B cell (primary cell): ENCODE results near the gene MAPK8. TPM values are rescaled to one million over a fixed set of nuclear protein-coding genes. Genes with fewer than 3 reads are reported as not detected.

Experiments
- ATAC-seq: fragments of 200-7000 bp; cut with Tn5 transposase; one replicate; pipeline ENCODE4 v1.10.0; 2021; ENCODE audit warnings: low read depth, mild to moderate bottlenecking, moderate number of reproducible peaks, moderate library complexity
- CTCF ChIA-PET: fragments of 350-600 bp; sonication (Branson Sonifier 250); formaldehyde crosslinking; loops from one replicate; lab custom pipeline; 2021; ENCODE audit warnings: antibody characterized with exemption, inconsistent platforms; lab: Charles Lee
- POLR2A ChIA-PET: fragments of 350-600 bp; sonication (Branson Sonifier 250); formaldehyde crosslinking; loops from one replicate; lab custom pipeline; 2021; ENCODE audit warnings: antibody characterized with exemption; lab: Charles Lee
- DNase-seq: peaks from one replicate; pipeline ENCODE4 v3.0.0; 2013
- H2AFZ ChIP-seq: 2 replicates; pipeline ENCODE4 v1.6.1; 2012; ENCODE audit warnings: mild to moderate bottlenecking, low read depth, low read length; ENCODE audit not compliant: insufficient read depth, poor library complexity, severe bottlenecking
- H3K27ac ChIP-seq, 2 donors: 1 replicate in 1 of 2; 2 replicates in 1 of 2; pipeline ENCODE4 v1.5.1; 2012 to 2013; ENCODE audit warnings: low read length in 2 of 2, mild to moderate bottlenecking in 2 of 2, moderate library complexity in 1 of 2
- H3K27me3 ChIP-seq, 4 experiments: fragments of 200-600 bp in 1 of 4; sonication (generic) in 1 of 4; replicated peaks in 1 of 4; 1 replicate in 2 of 4; 2 replicates in 2 of 4; pipeline versions ENCODE4 v1.6.1 to v1.7.0; 2013 to 2016; ENCODE audit warnings: low read length in 3 of 4, mild to moderate bottlenecking in 2 of 4, mixed read lengths in 1 of 4, moderate library complexity in 1 of 4; ENCODE audit not compliant: insufficient read depth in 4 of 4, control insufficient read depth in 3 of 4; ENCODE audit errors: control extremely low read depth in 1 of 4
- H3K36me3 ChIP-seq, 2 experiments: replicated peaks in 1 of 2; 1 replicate in 1 of 2; 2 replicates in 1 of 2; pipeline versions ENCODE4 v1.6.1 to v1.7.1; 2013; ENCODE audit warnings: low read length in 1 of 2; ENCODE audit not compliant: insufficient read depth in 2 of 2, control insufficient read depth in 1 of 2; ENCODE audit errors: control extremely low read depth in 1 of 2, extremely low read depth in 1 of 2
- H3K4me1 ChIP-seq, 2 donors: fragments of 200-600 bp in 1 of 2; sonication (generic) in 1 of 2; 1 replicate in 1 of 2; 2 replicates in 1 of 2; pipeline versions ENCODE4 v1.5.1 to v1.6.1; 2013 to 2017; ENCODE audit warnings: low read length in 2 of 2; ENCODE audit not compliant: control insufficient read depth in 2 of 2, insufficient read depth in 2 of 2
- H3K4me2 ChIP-seq: replicated peaks from 2 replicates; pipeline ENCODE3; 2012; ENCODE audit warnings: mild to moderate bottlenecking, low read depth, low read length; ENCODE audit not compliant: poor library complexity, severe bottlenecking
- H3K4me3 ChIP-seq, 5 experiments: fragments of 200-600 bp in 1 of 5; sonication (generic) in 1 of 5; 1 replicate in 3 of 5; 2 replicates in 2 of 5; pipeline versions ENCODE4 v1.5.1 to v1.7.0; 2011 to 2016; ENCODE audit warnings: low read length in 4 of 5, mild to moderate bottlenecking in 4 of 5, low read depth in 2 of 5, control low read depth in 1 of 5, moderate library complexity in 1 of 5; ENCODE audit not compliant: insufficient read depth in 1 of 5; ENCODE audit errors: control extremely low read depth in 1 of 5, extremely low read depth in 1 of 5
- H3K79me2 ChIP-seq: fragments of 200-600 bp; sonication (generic); one replicate; pipeline ENCODE4 v1.6.0; 2016; ENCODE audit warnings: low read length; ENCODE audit not compliant: control insufficient read depth, insufficient read depth
- H3K9ac ChIP-seq: fragments of 200-600 bp; sonication (generic); 2 replicates; pipeline ENCODE4 v1.6.1; 2017; ENCODE audit warnings: mild to moderate bottlenecking, low read length, moderate library complexity
- H3K9me3 ChIP-seq, 3 donors: one replicate each; pipeline versions ENCODE4 v1.6.1 to v1.7.1; 2013; ENCODE audit warnings: low read length in 2 of 3; ENCODE audit not compliant: control insufficient read depth in 2 of 3, insufficient read depth in 1 of 3; ENCODE audit errors: control extremely low read depth in 1 of 3
- H4K20me1 ChIP-seq: 2 replicates; pipeline ENCODE4 v1.6.0; 2012; ENCODE audit warnings: mild to moderate bottlenecking, low read length; ENCODE audit not compliant: insufficient read depth, control insufficient read depth, poor library complexity, severe bottlenecking
- H3K27ac Mint-ChIP-seq: one replicate; pipeline ENCODE4 v1.8.0; 2021; ENCODE audit warnings: mixed read lengths
- H3K27me3 Mint-ChIP-seq: one replicate; pipeline ENCODE4 v1.8.0; 2021; ENCODE audit warnings: mixed read lengths
- H3K4me1 Mint-ChIP-seq: one replicate; pipeline ENCODE4 v1.8.0; 2021; ENCODE audit warnings: mixed read lengths
- H3K4me3 Mint-ChIP-seq: one replicate; pipeline ENCODE4 v1.8.0; 2021; ENCODE audit warnings: mixed read lengths
- H3K9me3 Mint-ChIP-seq: one replicate; pipeline ENCODE4 v1.8.0; 2022; ENCODE audit warnings: mixed read lengths; ENCODE audit not compliant: insufficient read depth
- CTCF ChIP-seq: fragments of 200-600 bp; IDR thresholded peaks from one replicate; pipeline ENCODE4 v1.8.0; 2022; ENCODE audit warnings: antibody characterized with exemption, mild to moderate bottlenecking
- EZH2 ChIP-seq: IDR thresholded peaks from 2 replicates; pipeline ENCODE4 v1.6.1; 2012; ENCODE audit warnings: borderline replicate concordance, low read depth, mild to moderate bottlenecking, moderate library complexity, low read length; ENCODE audit not compliant: insufficient read depth, poor library complexity, severe bottlenecking
- WGBS: methylation state at CpG from one replicate; pipeline ENCODE4 v1.1.5; 2013; ENCODE audit warnings: missing lambda C conversion rate; ENCODE audit not compliant: insufficient coverage; 5-methylcytosine and 5-hydroxymethylcytosine counted together
- intact Hi-C: fragments of 100-400 bp; cut with micrococcal nuclease; formaldehyde crosslinking; loops from one replicate; pipeline ENCODE4 v1.10.0; 2022
- polyA plus RNA-seq: library from polyadenylated mRNA; depleted of rRNA; stranded (reverse); fragments of >200 nt; gene quantifications from 2 replicates; pipeline ENCODE4 v1.2.3, GENCODE V29; 2012
- total RNA-seq, 2 donors: library from RNA; stranded (reverse); fragments of 120-200 nt in 1 of 2; gene quantifications; 1 replicate in 1 of 2; 2 replicates in 1 of 2; pipeline versions ENCODE4 v1.2.3 to v1.2.4, GENCODE V29; 2013 to 2022

MAPK8 gene
- total and polyA plus RNA-seq, 2 donors (not counting 1 experiment from before 2014, with no cell fraction given): 13.7 to 40.0 TPM

DNA sequence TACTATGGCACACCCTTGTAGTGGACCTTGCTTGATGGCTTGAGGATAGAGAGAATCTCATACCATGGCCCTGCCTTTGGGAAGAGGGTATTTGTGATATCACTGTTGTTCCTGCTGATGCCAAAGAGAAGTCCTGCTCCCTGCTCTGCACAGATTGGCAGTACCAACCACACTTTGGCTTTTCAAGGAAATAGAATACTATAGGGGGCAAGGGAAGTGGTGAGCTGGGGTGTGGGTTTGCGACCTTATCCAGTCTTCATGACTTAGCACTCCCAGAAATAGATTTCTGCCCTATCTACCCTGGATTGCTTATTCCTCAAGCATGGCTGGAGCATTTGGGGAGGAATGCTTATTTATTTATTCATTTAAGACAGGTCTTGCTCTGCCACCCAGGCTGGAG is 6.8 kb upstream of the MAPK8 start:
- no CpG with 5 or more reads among the region's 1 CpG for WGBS
- ChIA-PET POLR2A (no interaction called here), CTCF (interaction anchor here (0.7 to 1.0 kb wide), 2 partner anchors 8 to 13 kb away, joined by 3 read pairs; no protein-coding TSS in a partner anchor)
- peaks cover 0 to 3% of the 10 kb centered on the region in 2 donors for H3K4me1 ChIP-seq
- Mint-ChIP-seq H3K4me3 (no peak overlapping the region), H3K9me3 (no peaks in the 10 kb centered on the region), H3K27ac (no peak overlapping the region), H3K27me3 (no peaks in the 10 kb centered on the region), H3K4me1 (no peaks in the 10 kb centered on the region)
- no peak overlapping the region for H3K4me2 ChIP-seq
- no peak for ATAC-seq
- H3K9ac ChIP-seq: no peak overlapping the region
- no peaks in the 10 kb centered on the region for H3K36me3 ChIP-seq
- no peak overlapping the region for H3K4me3 ChIP-seq
- H3K79me2 ChIP-seq: no peaks in the 10 kb centered on the region
- H3K27me3 ChIP-seq: no peaks in the 10 kb centered on the region
- TF ChIP-seq EZH2 (no peak), CTCF (no peak)
- no peaks in the 10 kb centered on the region for H4K20me1 ChIP-seq
- H3K9me3 ChIP-seq: no peaks in the 10 kb centered on the region
- DNase-seq: no peak
- intact Hi-C loops: loop anchor here (10.0 kb wide), 1 partner anchor 885 kb away; the partner anchor contains the start of gene TMEM273
- H2AFZ ChIP-seq: no peak overlapping the region
- no peak overlapping the region for H3K27ac ChIP-seq

DNA sequence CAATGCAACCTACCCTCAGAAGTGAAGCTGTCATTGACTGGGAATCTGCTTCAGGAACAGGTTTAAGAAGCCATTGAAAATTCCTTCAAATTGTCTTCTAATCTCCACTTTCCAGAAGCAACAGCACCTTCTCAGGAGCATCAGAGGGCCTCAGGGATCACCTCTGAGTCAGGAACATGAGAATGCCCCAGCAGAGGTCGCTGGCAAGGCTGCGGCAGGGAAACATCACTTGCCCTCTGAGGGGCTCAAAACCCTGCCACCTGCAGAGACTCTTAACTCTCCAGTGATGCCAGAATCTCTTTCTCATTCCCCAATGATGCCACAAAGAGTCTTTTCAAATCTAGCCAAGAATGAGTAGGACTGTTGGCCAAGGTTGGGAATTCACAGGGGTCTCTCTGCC is 5.9 kb upstream of the MAPK8 start:
- H3K27me3 ChIP-seq: no peaks in the 10 kb centered on the region
- H3K4me1 Mint-ChIP-seq: no peaks in the 10 kb centered on the region
- intact Hi-C loops: loop anchor here (10.0 kb wide), 1 partner anchor 884 kb away; the partner anchor contains the start of gene TMEM273
- ChIA-PET CTCF (interaction anchor here (0.6 to 1.0 kb wide), 2 partner anchors 9 to 43 kb away, joined by 3 read pairs; no protein-coding TSS in a partner anchor), POLR2A (no interaction called here)
- H3K4me2 ChIP-seq: no peak overlapping the region
- H3K27me3 Mint-ChIP-seq: no peaks in the 10 kb centered on the region
- H3K9me3 ChIP-seq: no peaks in the 10 kb centered on the region
- no peaks in the 10 kb centered on the region for H3K36me3 ChIP-seq
- whole genome bisulfite sequencing: 88% methylated on average over 2 of the region's 2 CpGs
- DNase-seq (no peak), ATAC-seq (no peak)
- H3K79me2 ChIP-seq: no peaks in the 10 kb centered on the region
- H3K27ac ChIP-seq: no peak overlapping the region
- no peak overlapping the region for H3K4me3 ChIP-seq
- no peaks in the 10 kb centered on the region for H4K20me1 ChIP-seq
- peaks cover 0 to 3% of the 10 kb centered on the region in 2 donors for H3K4me1 ChIP-seq
- H3K27ac Mint-ChIP-seq: no peak overlapping the region
- no peak overlapping the region for H2AFZ ChIP-seq
- TF ChIP-seq EZH2: no peak
- no peak overlapping the region for H3K4me3 Mint-ChIP-seq
- no peaks in the 10 kb centered on the region for H3K9me3 Mint-ChIP-seq
- no peak overlapping the region for H3K9ac ChIP-seq
